GM13976 (cell line): ENCODE results near the gene SPPL2B.

Experiments
- DNase-seq: peaks from one replicate; pipeline ENCODE4 v3.0.0; 2012; ENCODE audit warnings: low spot score
- CTCF ChIP-seq: IDR thresholded peaks from 2 replicates; pipeline ENCODE4 v1.5.1; 2012; ENCODE audit warnings: borderline replicate concordance, mild to moderate bottlenecking; ENCODE audit not compliant: insufficient read depth; ENCODE audit errors: extremely low read depth, missing control alignments, control extremely low read depth
- in situ Hi-C: fragments of 300-500 bp; cut with MboI; formaldehyde crosslinking; loops from one replicate; pipeline ENCODE4 v1.12.0; 2022; ENCODE audit warnings: low sequenced_read_pairs, mixed read lengths, inconsistent platforms; ENCODE audit not compliant: unreplicated experiment

SPPL2B gene

GRCh38 chr19:2376784-2377519 is 48.5 kb downstream of the SPPL2B start:
- TF ChIP-seq CTCF: no peak
- in situ Hi-C loops: no loop called here
- no peak for DNase-seq

GRCh38 chr19:2380567-2380966 is 52.1 kb downstream of the SPPL2B start:
- DNase-seq: no peak
- in situ Hi-C loops: no loop called here
- no peak for TF ChIP-seq CTCF

- TF ChIP-seq CTCF: no peak
- in situ Hi-C loops: no loop called here
- DNase-seq: no peak
These were observed 52.8 kb downstream of the SPPL2B start for GRCh38 chr19:2381148-2381820.

- in situ Hi-C loops: no loop called here
- TF ChIP-seq CTCF: no peak
These were observed 54.2 kb downstream of the SPPL2B start for GRCh38 chr19:2382530-2383222.

GRCh38 chr19:2385053-2385721 is 56.7 kb downstream of the SPPL2B start:
- no peak for DNase-seq
- no peak for TF ChIP-seq CTCF
- in situ Hi-C loops: no loop called here

More at GRCh38 chr19:2382530-2383222, 54.2 kb downstream of the SPPL2B start:
- DNase-seq: no peak

- no peak for DNase-seq
- in situ Hi-C loops: no loop called here
- no peak for TF ChIP-seq CTCF
These were observed 59.1 kb downstream of the SPPL2B start for GRCh38 chr19:2387367-2388288.
